Thyroid gland (tissue), 4 donors: ENCODE results near the gene LHX6. TPM values are rescaled to one million over a fixed set of nuclear protein-coding genes. Genes with fewer than 3 reads are reported as not detected.

Source experiments
- DNase-seq, 2 donors: peaks; one replicate each; pipeline ENCODE4 v3.0.0-alpha.2; 2019
- H3K27ac ChIP-seq, 3 donors: fragments of 200-600 bp; sonication (generic); 1 replicate in 2 of 3; 2 replicates in 1 of 3; pipeline ENCODE4 v1.5.1; 2016 to 2019; ENCODE audit warnings: mild to moderate bottlenecking in 1 of 3, moderate library complexity in 1 of 3
- H3K27me3 ChIP-seq: fragments of 200-600 bp; sonication (generic); one replicate; pipeline ENCODE4 v1.5.1; 2019
- H3K36me3 ChIP-seq, 2 donors: fragments of 200-600 bp; sonication (generic); one replicate each; pipeline ENCODE4 v1.5.1; 2016 to 2019
- H3K4me1 ChIP-seq, 2 donors: fragments of 200-600 bp; sonication (generic); one replicate each; pipeline ENCODE4 v1.5.1; 2017 to 2019
- H3K4me3 ChIP-seq, 3 donors: fragments of 200-600 bp; sonication (generic); replicated peaks in 1 of 3; 1 replicate in 2 of 3; 2 replicates in 1 of 3; pipeline ENCODE4 v1.5.1; 2016; ENCODE audit warnings: mild to moderate bottlenecking in 1 of 3
- H3K9me3 ChIP-seq: fragments of 200-600 bp; sonication (generic); one replicate; pipeline ENCODE4 v1.5.1; 2017
- CTCF ChIP-seq, 6 experiments: fragments of 200-600 bp in 3 of 6; fragments of 450-650 bp in 3 of 6; sonication (generic) in 3 of 6; IDR thresholded peaks; one replicate each; pipeline ENCODE4 v1.5.1; 2016 to 2019; ENCODE audit warnings: antibody characterized with exemption in 6 of 6, mild to moderate bottlenecking in 2 of 6, inconsistent platforms in 1 of 6, moderate library complexity in 1 of 6
- POLR2A ChIP-seq, 2 donors: fragments of 450-650 bp; IDR thresholded peaks; one replicate each; pipeline ENCODE4 v1.6.1; 2017; ENCODE audit warnings: antibody characterized with exemption in 2 of 2, mild to moderate bottlenecking in 2 of 2, moderate library complexity in 1 of 2
- WGBS, 2 donors: methylation state at CpG; one replicate each; pipeline ENCODE4 v1.1.5; 2017; 5-methylcytosine and 5-hydroxymethylcytosine counted together
- intact Hi-C: fragments of 100-400 bp; cut with DNase I; formaldehyde crosslinking; loops from one replicate; pipeline ENCODE4 v1.15.1; 2023
- total RNA-seq, 4 donors: library from RNA; depleted of rRNA; stranded (reverse); fragments of >200 nt; gene quantifications; one replicate each; pipeline ENCODE4 v1.2.3, GENCODE V29; 2016

The LHX6 gene
- total RNA-seq, 4 donors from 2014 or later, result 1.3 to 4.4 (median 1.7) TPM

DNA sequence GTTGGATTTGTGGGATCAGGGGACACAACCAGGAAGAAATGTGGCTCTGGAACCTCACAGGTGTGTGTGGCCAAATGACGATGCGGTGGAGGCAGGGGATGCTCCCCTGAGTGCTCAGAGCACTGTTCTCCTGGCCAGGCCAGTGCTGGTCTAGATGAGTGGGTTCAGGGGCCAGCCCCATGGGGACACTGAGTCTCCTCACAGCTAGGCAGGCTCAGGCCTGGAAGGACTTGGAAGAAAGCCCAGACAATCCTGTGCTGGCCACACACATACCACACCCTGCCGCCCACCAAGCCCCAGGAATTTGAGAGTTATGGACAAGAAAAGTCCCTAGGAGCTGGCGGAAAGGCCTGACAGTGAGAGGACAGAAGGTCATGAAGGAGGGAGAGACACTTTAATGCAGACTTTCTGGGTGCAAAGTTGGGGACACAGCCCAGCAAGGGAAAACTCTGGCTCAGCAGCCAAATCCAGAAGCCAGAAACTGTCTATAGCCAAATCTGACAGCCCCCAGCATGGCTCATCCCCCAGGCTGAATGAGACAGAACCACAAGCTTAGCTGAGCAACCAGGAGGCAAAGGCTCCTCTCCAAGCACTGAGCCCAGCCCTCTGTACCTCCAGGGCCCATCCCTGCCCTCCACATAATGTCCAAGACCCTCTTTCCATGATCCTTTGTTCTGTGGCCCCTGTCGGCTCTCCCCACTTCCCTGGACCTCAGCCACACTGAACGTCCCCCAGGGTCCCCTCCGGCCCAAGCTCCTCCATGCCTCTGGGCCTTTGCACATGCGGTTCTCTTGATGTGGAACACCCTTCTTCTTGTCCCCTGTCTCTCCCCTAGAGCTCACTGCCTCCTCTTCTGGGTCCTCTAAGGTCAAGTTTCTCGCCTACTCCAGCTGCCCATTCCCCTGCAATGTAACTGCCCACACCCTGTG is 22.4 kb downstream of the LHX6 start:
- no peaks in the 10 kb centered on the region for H3K27me3 ChIP-seq
- H3K4me1 ChIP-seq, result peaks cover 4 to 9% of the 10 kb centered on the region in 2 donors
- no peak overlapping the region for H3K4me3 ChIP-seq
- DNase-seq, result no peak
- intact Hi-C loops, result no loop called here
- H3K27ac ChIP-seq, result no peak overlapping the region
- no peaks in the 10 kb centered on the region for H3K9me3 ChIP-seq
- TF ChIP-seq POLR2A (IDR thresholded peaks at IDR 0.05), result no peak
- H3K36me3 ChIP-seq, result no peaks in the 10 kb centered on the region
- 76 to 83% methylated on average over 9 of the region's 9 CpGs for WGBS, 2 donors

DNA sequence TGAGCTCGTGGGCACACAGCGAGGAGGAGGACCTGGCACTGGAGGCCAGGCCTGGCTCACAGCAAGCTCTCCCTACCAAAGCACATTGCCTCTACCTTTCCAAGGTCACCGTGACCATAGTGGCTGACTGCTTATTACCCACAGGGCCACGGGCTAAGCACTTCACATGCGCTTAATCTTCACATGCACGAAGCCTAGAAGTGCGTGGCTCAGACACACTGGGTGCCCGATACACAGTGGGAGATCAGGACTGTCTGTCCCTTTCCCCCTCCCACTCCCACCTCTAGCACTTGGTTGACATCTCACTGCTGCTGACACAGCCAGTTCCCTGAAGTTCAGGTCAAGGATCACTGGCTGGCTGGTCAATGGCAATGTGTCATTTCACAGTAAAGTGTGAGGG is 23.6 kb downstream of the LHX6 start:
- TF ChIP-seq CTCF (IDR thresholded peaks at IDR 0.05), result no peak
- TF ChIP-seq POLR2A (IDR thresholded peaks at IDR 0.05), result no peak

DNA sequence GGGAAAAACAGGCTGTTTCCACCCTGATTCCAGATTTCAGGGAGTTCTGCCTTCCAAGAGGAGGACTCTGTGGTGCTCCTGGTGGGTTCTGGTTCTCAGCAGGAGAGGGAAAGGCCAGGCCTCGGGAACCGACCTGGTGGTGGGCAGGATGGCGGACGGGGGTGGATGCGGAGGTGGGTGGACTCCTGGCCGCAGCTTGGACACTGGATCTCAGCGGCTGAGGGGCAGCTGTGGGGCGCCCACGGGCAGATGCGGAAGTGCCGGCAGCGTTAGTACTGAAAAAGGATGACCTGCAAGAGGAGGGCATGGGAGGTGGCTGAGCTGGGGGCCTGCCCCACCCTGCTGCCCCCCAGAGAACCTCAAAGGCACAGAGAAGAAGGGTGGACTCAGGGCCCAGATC is 24.3 kb downstream of the LHX6 start:
- Histone ChIP-seq H3K36me3 (no peaks in the 10 kb centered on the region), H3K4me1 (peaks cover 4 to 9% of the 10 kb centered on the region in 2 donors), H3K27ac (no peak overlapping the region), H3K9me3 (no peaks in the 10 kb centered on the region), H3K4me3 (no peak overlapping the region), H3K27me3 (no peaks in the 10 kb centered on the region)
- no peak for TF ChIP-seq CTCF (IDR thresholded peaks at IDR 0.05)
- TF ChIP-seq POLR2A (IDR thresholded peaks at IDR 0.05), result no peak
- intact Hi-C loops, result no loop called here
- no peak for DNase-seq
- 85 to 89% methylated on average over 12 of the region's 12 CpGs for WGBS, 2 donors

More for the DNA sequence above, 23.6 kb downstream of the LHX6 start:
- Histone ChIP-seq H3K9me3 (no peaks in the 10 kb centered on the region), H3K4me1 (peaks cover 4 to 9% of the 10 kb centered on the region in 2 donors), H3K4me3 (no peak overlapping the region), H3K27me3 (no peaks in the 10 kb centered on the region), H3K27ac (no peak overlapping the region), H3K36me3 (no peaks in the 10 kb centered on the region)
- intact Hi-C loops, result no loop called here
- WGBS, 2 donors, result 86 to 91% methylated on average over 8 of the region's 8 CpGs
- DNase-seq, result no peak

DNA sequence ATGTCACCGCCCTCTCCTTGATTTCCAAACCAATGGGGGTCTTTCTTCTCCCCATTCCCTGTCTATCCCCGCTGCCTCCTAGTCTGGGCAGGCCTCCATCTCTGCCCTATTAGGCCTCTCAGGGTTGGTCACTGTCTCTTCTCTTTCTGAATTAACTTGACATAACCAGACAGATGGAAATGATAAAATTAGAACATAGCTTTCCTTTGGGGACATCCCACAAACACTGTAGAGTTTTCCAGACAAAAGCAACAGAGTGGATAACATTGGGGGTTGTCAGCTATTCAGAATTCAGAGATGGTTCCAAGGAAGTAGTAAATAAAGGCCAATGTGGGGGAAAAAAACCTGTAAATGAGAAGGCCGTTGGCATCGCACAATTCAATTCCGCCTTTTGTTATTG is 24.7 kb downstream of the LHX6 start:
- Histone ChIP-seq H3K9me3 (no peaks in the 10 kb centered on the region), H3K4me1 (peaks cover 4 to 9% of the 10 kb centered on the region in 2 donors), H3K36me3 (no peaks in the 10 kb centered on the region), H3K27ac (no peak overlapping the region), H3K27me3 (no peaks in the 10 kb centered on the region), H3K4me3 (no peak overlapping the region)
- no peak for DNase-seq
- 86 to 88% methylated on average over 5 of the region's 5 CpGs for WGBS, 2 donors
- TF ChIP-seq POLR2A (IDR thresholded peaks at IDR 0.05) (no peak), CTCF (IDR thresholded peaks at IDR 0.05) (no peak)
- intact Hi-C loops, result no loop called here

DNA sequence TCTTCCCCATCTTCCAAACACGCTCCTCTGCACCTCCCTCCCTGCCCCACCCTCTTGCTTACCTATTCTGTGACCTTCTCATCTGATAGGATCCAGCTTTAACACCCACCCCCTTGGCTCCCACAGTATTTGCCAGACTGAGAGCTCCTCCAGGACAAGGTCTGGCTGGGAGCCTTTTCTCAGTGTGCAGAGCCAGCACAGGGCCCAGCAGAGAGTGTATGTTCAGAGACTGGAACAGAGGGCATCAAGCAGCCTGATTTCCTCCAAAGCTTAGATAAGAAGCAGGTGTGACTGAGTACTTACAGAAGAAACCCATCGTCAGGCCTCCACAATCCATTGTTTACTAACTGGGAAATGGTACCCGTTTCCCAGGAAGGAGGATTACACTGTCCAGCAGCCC is 26.6 kb downstream of the LHX6 start:
- WGBS, 2 donors, result 28 to 35% methylated on average over 3 of the region's 3 CpGs
- DNase-seq, result peak; percentile 54 to 65
- H3K27ac ChIP-seq, result no peak overlapping the region
- peaks cover 4 to 9% of the 10 kb centered on the region in 2 donors for H3K4me1 ChIP-seq
- H3K27me3 ChIP-seq, result no peaks in the 10 kb centered on the region
- no peaks in the 10 kb centered on the region for H3K36me3 ChIP-seq
- no peak for TF ChIP-seq POLR2A (IDR thresholded peaks at IDR 0.05)
- TF ChIP-seq CTCF (IDR thresholded peaks at IDR 0.05), result no peak
- intact Hi-C loops, result no loop called here
- no peak overlapping the region for H3K4me3 ChIP-seq
- H3K9me3 ChIP-seq, result no peaks in the 10 kb centered on the region
